GM18520 (cell line): ENCODE measurements around the gene USP35.
"Not testable (repeated sequence)": the region's sequence is repeated elsewhere in the genome, so short reads cannot be mapped to it uniquely, and the experiment has no call there.

Experiments used
- ATAC-seq: cut with Tn5 transposase; IDR thresholded peaks from one replicate; pipeline ENCODE4 v1.9.1; 2021; ENCODE audit not compliant: unreplicated experiment

Gene USP35

DNA sequence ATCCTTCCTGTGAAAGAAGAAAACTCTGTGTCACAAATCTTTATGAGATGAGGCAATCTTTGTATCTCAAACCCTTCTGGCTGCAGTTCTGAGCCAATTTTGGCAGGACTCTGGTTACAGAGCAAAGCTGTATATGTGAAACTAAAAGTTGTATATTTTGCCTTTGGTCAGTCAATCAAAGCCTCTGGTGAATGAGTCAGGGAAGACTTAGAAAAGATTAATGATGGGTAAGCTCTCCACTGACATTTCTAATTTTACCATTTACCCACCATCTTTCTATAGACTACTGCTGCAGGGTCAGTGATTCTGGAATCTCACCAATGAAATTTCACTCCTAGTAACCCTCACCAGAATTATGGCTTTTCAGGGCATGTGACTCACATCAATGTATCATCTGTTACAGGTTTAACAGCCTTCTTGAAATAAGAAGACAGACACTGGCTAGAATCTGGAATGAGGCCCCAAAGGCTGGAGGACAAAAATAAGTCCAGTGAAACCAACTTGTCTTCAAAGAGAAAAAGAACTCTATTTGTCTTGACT lies 43.3 kb downstream of the USP35 start:
- ATAC-seq: no peak

DNA sequence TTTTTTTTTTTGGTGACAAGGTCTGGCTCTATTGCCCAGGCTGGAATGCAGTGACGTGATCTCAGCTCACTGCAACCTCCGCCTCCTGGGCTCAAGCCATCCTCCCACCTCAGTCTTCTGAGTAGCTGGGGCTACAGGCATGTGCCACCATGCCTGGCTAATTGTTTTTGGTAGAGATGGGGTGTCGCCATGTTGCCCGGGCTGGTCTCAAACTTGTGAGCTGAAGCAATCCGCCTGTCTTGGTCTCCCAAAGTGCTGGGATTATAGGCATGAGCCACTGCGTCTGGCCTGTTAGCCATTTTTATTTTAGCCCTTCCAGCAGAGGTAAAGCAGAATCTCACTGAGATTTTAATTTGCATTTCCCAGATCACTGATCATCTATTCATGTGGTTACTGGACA lies 44.3 kb downstream of the USP35 start:
- not testable (repeated sequence) for ATAC-seq

DNA sequence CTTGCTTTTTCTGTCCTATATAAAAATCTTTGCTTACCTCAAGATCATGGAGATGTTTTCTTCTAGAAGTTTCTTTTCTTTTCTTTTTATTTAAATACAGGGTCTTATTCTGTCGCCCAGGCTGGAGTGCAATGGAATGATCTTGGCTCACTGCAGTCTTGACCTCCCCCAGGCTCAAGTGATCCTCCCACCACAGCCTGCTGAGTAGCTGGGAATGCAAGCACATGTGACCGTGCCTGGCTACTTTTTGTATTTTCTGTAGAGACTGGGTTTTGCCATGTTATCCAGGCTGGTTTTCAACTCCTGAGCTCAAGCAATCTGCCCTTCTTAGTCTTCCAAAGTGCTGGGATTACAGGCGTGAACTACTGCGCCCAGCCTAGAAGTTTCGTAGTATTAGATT lies 45.3 kb downstream of the USP35 start:
- ATAC-seq: no peak

DNA sequence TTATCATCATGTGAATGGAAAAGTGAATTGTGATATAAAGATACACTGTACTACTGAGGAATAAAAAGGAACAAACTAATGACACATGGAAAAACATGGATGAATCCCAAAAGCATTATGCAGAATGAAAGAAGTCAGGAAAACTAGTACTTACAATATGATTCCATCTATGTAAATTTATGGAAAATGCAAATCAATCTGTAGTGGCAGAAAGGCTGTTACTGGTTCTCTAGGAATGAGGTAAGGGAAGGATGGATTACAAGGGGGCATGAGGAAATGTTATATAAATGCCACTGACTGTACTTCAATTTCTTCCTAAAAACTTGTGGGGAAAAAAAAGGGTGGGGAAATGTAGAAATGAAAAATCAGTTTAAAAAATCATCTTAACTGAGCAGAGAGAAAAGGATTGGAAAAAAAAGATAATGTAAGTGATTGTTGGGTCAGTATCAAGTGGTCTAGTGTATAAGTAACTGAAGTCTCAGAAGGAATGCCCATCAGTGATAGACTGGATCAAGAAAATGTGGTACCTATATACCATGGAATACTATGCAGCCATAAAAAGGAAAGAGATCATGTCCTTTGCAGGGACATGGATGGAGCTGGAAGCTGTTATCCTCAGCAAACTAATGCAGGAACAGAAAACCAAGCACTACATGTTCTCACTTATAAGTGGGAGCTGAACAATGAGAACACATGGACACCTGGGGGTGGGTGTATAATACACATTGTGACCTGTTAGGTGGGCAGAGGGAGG lies 48.8 kb downstream of the USP35 start:
- ATAC-seq: no peak

DNA sequence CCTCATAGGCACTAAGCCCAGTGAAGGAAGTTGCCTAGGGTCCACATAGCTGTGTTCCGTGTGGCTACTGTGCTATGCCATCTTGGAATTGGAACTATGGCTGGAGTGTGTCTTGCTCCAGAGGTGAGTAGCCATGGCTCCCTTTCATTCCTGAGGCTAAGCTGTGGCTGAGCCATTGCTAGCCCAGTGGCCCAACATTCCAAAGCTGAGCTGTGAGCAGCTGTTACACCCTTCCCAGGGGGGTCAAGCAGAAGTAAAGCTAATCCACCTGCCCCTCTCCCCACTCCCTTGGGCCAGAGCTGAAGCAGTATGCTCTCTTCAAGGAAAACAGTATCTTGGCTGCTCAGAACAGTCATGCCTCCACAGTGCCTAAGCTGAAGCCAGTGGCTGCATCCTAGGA lies 51.1 kb downstream of the USP35 start:
- no peak for ATAC-seq

DNA sequence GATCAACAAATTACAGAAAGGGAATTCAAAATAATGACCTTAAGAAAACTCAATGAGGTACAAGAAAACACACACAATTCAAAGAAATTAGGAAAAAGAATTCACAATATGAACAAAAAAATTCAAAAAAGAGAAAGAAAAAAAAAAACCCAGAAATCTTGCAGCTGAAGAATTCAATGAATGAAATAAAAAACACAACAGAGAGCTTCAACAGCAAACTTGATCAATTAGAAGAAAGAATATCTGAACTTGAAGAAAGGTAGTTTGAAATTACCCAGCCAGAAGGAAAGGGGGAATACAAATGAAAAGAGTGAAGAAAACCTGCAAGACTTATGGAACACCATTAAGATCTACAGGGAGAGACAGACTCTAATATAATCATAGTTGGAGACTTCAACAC lies 52.8 kb downstream of the USP35 start:
- no peak for ATAC-seq

DNA sequence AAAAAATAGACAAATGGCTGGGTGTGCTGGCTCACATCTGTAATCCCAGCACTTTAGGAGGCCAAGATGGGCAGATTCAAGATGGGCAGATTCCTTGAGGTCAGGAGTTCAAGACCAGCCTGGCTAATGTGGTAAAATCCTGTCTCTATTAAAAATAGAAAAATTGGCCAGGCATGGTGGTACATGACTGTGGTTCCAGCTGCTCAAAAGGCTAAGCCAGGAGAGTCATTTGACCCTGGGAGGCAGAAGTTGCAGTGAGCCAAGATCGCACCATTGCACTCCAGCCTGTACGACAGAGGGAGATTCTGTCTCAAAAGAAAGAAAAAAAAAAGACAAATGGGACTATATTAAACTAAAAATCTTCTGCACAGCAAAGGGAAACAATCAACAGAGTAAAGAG lies 55.4 kb downstream of the USP35 start:
- no peak for ATAC-seq

DNA sequence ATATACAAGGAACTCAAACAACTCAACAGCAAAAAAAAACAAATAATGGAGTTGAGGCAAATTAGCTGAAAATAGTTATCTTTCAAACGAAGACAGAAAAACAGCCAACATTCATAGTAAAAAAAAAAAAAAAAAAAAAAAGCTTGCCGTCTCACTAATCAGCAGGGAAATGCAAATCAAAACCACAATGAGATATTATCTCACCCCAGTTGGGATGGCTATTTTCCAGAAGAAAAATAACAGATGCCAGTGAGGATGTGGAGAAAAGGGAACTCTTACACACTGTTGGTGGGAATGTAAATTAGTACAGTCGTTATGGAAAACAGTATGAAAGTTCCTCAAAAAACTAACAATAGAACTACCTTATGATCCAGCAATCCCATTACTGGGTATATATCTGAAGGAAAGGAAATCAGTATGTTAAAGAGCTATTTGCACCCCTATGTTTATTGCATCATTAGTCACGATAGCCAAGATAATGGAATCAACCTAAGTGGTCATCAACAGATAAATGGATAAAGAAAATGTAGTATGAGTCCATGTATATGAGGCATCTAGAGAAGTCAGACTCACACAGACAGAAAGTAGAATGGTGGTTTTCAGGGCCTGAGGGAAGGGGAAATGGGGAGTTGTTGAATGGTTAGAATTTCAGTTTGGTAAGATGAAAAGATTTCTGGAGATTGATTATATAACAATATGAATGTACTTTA lies 56.0 kb downstream of the USP35 start:
- ATAC-seq: no peak

DNA sequence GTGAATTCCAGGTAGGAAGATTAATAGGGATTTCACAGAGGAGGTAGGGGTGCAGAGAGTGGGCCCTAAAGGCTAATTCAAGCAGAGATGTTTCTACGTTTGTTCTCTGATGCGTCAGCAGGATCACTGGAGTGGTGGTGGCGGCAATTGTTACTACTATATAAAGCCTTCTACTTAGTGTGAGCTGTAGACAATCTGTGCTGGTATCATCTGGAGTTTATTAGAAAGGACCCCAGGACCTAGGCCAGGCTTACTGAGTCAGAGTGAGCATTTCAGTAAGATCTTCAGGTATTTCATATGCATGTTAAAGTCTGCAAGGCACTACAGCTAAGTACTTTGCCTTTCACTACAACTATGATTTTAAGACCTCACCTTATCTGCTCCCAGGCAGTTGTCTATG lies 59.5 kb downstream of the USP35 start:
- no peak for ATAC-seq

DNA sequence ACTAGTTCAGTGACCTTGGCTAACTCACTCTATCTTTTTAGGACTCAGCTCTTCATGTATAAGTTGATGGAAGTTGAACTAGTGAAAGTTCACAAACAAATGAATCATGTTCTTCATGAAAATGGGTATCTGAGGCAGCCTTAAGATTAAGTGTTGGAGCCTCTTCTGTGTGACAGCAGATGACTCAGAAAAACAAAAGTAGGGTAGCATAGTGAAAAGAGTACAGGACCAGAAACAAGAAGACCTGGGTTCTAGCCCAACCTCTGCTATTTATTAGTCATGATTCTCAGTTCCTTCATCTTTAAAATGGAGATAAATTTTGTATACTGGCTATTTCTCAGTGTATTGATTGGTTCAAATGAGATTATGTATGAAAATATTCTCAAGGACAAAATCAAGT lies 60.2 kb downstream of the USP35 start:
- ATAC-seq: no peak

DNA sequence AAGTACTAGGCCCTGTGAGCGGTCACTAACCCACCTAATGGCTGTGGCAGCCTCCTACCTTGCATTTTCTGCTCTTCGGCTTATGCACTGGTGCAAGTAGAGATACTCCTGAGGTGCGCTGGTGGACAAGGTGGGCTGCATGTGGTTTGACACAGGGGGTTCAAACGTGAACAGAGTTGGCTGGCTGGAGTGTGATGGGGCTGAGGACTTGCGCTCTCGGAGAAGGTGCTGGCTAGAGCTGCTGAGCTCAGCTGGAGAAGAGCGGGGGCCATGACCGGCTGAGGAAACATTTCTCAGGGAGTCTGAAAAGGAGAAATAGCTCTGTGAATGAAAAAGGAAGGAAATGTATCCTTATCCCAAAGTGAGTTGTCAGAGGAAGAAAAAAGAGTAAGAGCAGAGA lies 61.4 kb downstream of the USP35 start:
- no peak for ATAC-seq

DNA sequence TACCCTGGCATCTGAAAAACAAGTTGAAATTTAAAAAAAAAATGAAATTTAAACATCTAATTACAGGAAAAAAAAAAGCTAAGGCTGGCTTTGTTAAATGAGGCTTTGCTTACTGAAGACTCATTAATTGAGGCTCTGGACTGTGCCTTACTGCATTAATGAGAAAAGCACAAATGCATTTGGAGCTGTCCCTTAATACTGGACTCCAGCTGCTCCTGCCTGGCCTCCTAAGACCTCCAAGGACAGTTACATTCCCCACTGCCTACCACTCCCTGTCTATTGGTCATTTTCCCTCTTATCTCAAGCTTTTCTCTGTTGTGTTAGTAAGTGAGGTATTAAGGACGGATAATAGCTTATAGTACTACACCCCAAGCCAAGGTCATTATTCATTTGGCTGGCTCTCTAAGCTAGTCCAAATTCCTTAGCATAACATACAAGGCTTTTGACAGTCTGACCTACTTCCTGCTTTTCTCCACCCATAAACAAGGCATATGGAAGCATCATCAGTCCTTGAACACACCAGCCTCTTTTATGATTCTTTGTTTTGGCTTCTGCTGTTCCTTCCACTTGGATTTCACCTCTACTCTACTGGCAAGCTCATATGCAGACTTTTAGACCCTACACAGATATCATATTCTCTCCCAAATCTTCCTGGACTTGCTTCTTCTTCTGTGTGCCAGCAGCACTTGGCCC lies 62.5 kb downstream of the USP35 start:
- ATAC-seq: no peak

DNA sequence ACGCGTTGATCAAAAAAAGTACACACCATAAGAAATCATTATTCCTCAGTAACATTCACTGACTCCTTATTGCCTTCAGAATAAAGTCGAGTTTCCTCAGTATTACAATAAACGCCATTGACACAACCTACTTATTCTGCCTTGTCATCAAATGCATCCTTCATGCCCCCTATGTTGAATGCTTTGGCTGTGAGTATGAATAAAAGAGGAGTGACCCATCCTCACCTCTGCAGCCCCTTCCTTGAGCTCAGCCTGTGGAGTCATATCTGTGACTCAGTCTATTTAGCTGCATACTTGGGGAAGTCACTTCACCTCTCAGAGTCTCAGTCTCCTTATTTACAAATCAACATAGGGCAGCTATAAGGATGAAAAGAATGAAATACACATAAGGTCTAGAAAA lies 65.1 kb downstream of the USP35 start:
- no peak for ATAC-seq

DNA sequence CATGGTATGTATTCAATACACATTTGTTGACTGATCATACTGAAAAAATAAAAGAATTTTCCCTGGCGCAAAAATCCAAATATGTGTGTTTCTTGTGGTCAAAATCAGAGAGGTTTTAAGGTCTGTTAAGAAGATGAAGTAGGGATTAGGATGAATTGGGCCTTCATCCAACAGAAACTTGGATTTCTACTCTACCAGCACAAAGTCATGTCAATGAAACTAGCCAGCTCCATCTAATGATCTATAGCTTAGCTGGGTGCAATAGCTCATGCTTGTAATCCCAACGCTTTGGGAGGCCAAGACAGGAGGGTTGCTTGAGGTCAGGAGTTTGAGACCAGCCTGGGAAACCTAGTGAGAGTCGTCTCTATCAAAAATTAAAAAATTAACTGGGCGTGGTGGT lies 65.5 kb downstream of the USP35 start:
- ATAC-seq: no peak

DNA sequence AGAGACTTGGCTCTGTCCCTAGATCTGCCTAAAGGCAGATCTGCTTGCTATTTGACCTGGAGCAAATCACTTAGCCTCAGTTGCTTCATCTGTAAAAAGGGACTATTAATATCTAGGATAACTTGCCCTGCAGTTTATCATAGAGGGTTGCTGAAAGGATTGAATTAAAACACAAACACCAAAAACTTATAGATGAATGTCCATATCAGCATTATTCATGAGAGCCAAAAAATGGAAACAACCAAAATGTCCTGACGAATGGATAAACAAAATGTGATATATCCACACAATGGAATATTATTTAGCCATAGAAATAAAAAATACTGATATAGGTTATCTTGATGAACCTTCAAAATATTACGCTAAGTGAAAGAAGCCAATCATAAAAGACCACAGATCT lies 67.2 kb downstream of the USP35 start:
- no peak for ATAC-seq

DNA sequence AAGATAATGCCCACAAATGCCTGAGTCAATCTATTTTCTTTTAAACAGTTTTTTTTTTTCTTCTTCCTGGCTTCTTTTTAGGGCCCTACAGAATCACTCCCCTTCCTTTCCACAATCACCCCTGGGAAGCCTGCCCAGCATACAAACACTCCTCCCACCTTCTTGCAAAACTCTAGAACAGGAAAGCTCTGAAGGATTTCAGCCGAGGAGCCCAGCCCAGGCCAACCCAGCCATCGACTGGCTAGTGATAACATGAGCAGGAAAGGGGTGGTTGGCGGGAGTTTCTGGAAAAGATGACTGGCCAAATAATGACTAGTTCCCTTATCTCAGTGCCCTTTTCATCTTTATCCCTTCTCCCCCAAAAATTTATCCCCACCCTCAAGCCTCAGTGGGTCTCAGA lies 68.2 kb downstream of the USP35 start:
- no peak for ATAC-seq

DNA sequence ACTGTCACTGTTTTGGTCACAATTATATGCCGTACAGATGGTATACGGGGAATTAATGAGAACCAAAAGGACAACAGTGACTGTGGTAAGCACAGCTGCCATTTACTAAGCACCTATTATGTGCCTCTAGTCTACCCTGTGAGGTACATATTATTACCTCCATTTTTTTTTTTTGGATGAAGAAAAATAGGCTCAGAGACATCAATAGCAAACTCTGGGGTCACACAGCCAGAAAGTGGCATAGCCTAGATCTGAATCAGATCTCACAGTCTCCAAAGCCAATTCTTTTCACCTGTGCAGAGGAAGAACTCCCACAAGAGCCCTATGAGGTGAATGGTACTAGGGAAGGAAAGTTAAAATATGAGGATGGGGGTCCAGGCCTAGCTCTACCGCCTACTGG lies 68.9 kb downstream of the USP35 start:
- no peak for ATAC-seq

DNA sequence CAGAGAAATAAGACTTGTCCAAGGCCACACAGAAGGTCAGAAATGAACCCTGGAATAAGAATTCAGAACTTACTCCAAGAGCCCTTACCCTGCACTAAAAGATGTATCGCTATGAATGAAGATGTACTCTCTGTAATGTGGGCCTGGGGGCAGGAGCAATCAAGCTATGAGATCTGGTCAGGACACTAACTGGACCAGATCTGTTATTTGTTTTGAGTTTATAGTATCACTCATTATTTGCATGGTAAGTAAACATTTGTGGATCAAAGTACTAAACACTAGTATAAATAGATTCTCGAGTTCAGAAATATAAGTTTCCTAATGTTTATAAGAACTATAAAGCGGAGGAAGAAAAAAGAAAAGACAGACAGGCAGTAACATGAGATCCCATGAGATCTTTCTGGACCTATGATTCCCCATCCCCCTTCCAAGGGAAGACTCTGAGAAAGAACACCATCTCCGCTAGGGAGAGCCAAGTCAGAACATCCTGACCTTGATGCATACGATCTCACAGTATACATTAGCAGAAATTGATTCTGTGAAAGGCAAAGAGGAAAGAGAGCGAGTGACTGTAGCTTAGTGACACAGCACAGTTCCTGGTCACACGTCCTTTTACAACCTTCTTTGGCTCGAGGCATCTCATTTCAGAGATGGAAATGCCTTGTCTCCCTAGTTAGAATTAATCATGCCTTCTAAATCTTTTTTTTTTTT lies 71.2 kb downstream of the USP35 start:
- no peak for ATAC-seq

DNA sequence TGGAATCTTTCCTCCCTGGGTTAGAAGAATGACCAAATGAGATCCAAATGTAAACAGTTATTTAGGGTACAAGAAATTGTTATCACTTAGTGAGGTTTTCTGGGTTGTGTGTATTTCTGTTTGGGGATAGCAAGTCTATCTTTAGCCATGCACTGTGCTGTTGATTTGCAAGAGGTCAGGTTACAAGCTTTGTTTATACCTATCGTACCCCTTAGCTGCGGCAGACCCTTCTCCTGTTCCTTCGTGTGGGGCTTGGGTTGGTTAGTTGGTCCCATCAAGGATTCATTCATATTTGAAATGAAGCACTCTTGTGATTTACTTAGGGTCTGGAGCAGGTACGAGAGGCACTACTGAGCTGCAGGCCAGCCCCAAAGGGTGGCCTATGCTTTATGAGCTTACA lies 72.6 kb downstream of the USP35 start:
- no peak for ATAC-seq

DNA sequence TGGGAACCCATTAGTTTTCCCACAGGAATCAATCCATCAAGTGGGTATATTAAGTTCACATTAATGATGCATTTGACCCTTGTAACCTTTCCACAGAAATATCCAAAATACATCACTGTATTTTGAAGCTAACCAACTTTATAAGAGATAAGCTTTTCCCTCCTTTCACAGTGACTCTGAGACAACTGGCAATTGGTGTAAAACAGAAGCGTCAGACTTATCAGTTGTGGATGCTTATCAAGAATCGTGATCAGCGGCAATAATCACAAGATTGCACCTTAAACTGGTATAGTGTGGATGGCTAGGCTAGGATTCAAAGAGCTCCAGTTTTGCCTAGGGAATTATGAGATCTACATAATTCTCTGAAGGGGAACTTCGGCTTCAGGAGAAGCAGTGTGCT lies 73.1 kb downstream of the USP35 start:
- no peak for ATAC-seq

DNA sequence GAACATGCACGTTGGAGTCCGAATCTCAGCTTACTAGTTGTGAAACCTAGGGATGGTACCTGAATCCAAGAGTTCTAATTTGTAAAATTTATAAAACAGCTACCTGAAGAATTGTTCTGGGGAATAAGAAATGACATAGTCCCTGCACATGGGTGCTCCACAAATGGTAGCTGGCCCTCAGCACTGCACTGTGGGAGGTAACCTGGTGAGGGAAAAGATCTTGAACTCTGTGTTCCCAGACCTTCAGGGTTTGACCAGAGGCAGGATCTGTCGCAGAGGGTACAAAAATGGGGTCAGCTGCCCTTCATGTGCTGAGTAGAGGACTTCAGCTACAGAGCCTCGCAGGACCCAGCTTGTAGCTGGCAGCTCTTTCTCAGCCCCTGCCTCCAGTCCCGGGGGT lies 73.5 kb downstream of the USP35 start:
- ATAC-seq: no peak
